ENCODE measurements around the gene PCP4.

The PCP4 gene

GRCh38 chr21:39923476-39923875, 56.2 kb downstream of the PCP4 start:
- DNase-seq (ENCODE audit: low read depth), result no peak

- no peak for DNase-seq (ENCODE audit: low read depth)
These were observed 57.5 kb downstream of the PCP4 start for GRCh38 chr21:39924577-39925308.

- no peak for DNase-seq (ENCODE audit: low read depth)
These were observed 60.2 kb downstream of the PCP4 start for GRCh38 chr21:39927304-39927886.

DNA sequence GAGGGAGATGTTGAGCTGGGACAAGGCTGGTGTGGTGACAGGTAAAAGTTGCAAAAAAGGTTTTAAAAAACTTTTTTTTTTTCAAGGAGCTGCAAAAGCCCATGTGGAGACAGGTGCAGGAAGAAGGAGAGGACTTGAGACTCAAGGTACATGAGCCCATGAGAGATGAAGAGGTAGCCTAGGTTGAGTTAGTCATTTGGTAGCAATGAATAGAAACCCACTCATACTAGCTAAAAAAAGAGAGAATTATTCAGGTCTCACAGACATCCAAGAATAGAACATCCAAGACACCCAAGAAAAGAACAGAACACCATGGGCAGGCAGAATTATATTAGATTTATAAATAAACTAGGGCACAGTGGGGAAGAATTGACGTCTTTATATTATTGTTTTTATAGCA, 65.1 kb downstream of the PCP4 start:
- DNase-seq (ENCODE audit: low read depth), result no peak

DNA sequence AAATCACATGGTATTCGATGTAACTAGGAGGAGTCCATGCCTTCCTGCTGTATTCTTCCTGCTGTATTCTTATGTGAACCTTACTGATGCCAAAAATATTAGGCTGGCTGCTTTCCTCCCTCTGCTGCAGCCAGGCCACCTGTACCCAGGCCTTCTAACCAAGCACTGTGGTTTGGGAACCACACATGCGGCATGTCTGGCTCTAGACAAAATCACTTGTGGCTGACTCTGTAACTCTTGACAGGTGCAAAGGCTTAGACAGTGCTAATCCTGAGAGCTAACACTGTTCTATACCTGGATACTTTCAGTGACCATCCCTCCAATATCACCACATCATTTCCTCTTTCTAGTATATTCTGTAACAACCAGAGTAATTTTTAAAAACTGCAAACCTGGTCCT, 67.7 kb downstream of the PCP4 start:
- DNase-seq (ENCODE audit: low read depth), result no peak

- no peak for DNase-seq (ENCODE audit: low read depth)
These were observed 68.5 kb downstream of the PCP4 start for GRCh38 chr21:39935716-39936115.

GRCh38 chr21:39938086-39938625, 70.9 kb downstream of the PCP4 start:
- no peak for DNase-seq (ENCODE audit: low read depth)

- DNase-seq (ENCODE audit: low read depth), result no peak
These were observed 79.0 kb downstream of the PCP4 start for GRCh38 chr21:39946199-39946598.

GRCh38 chr21:39947031-39947430, 79.8 kb downstream of the PCP4 start:
- DNase-seq (ENCODE audit: low read depth), result no peak

GRCh38 chr21:39951183-39952101, 84.2 kb downstream of the PCP4 start:
- DNase-seq (ENCODE audit: low read depth), result no peak

- DNase-seq (ENCODE audit: low read depth), result no peak
These were observed 85.0 kb downstream of the PCP4 start for GRCh38 chr21:39952265-39952664.

DNA sequence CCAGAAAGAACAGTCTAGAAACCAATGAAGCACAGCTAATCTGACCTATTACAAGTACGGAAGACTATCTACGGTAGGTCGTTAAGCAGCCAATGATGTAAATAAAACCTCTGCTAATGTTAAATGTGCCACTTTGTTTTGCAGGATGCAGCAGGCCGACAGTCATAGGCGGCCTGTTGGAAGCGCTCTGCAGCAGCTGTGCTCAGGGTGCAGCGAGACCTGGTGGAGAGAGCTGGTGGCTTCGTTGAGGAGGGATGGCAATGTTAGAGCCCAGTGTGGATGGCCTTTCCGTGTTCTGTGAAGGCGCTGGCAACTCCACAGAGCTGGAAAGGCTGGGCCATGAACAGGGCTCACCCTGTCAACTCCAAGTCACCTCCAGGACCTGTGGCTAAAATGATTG, 87.3 kb downstream of the PCP4 start:
- DNase-seq (ENCODE audit: low read depth), result no peak

- DNase-seq (ENCODE audit: low read depth), result no peak
These were observed 88.1 kb downstream of the PCP4 start for GRCh38 chr21:39955326-39955725.

DNA sequence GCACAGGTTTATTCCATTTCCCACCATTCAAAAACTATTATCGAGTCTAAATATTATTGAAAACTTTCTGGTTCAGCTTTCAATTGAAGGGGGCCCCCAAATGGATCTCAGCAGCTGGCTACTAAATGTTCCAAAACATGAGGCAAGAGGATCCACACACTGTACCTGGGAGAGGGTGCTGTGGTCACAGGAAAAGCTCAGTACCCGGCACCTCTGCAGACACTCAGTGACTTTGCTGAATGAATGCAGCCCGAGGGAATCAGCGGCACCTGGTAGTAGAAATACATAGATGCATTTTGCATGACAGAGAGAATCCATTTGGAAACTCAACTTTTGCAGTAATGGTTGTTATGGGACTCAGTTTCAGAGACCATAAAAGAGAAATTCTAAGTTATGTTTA, 89.3 kb downstream of the PCP4 start:
- no peak for DNase-seq (ENCODE audit: low read depth)

DNA sequence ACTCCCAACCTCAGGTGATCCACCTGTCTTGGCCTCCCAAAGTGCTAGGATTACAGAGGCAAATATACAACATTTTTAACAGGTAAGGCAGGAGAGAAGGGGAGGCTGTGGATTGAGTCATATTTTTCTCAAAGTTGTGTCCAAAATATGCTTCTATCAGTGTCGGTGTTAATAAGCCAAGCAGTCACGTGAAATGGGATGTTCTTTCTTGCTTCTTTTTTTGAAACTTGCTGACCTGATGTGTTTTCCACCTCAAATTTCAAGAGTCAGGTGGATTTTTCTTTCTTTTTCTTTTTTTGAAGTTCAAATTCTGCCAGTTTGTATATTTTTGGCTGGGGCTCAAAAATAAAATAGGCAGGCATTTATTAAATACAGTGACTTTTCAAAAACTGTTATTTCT, 91.5 kb downstream of the PCP4 start:
- no peak for DNase-seq (ENCODE audit: low read depth)

DNA sequence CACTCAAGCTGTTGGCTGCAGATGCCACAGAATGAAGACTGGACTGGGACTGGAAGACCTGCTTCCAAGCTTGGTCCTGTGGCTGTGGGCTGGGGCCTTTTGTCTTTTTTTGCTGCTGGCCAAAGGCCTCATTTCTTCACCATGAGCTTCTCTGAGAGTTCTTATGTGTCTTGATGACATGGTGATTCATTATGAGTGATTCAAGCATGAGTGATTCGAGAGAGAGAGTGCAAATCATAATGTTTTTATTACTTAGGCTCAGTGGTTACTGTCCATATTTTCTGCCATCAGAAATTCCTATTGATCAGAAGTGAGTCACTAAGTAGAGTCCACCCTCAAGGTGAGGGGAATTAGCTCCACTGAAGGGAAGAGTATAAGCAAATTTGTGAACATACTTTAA, 94.0 kb downstream of the PCP4 start:
- no peak for DNase-seq (ENCODE audit: low read depth)

DNA sequence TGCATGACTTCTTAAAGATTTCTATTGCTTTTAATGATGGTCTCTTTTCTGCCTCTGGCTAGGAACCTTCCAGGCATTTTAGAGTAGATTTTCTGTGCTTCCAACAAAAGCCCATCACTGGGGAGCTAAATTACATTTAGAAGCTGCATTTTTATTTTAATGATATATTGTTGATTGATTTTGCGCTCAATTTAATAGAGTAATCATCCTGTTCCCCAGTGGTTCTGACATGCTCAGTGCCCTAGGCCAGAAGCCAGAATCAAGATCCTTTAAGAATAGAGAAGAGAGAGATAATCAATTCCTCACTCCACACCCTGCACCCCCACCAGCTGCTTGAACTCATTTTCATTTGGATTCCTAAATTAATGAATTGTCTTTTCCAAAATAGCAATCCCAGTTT, 97.8 kb downstream of the PCP4 start:
- no peak for DNase-seq (ENCODE audit: low read depth)

- no peak for DNase-seq (ENCODE audit: low read depth)
These were observed 99.5 kb downstream of the PCP4 start for GRCh38 chr21:39966786-39967185.

DNA sequence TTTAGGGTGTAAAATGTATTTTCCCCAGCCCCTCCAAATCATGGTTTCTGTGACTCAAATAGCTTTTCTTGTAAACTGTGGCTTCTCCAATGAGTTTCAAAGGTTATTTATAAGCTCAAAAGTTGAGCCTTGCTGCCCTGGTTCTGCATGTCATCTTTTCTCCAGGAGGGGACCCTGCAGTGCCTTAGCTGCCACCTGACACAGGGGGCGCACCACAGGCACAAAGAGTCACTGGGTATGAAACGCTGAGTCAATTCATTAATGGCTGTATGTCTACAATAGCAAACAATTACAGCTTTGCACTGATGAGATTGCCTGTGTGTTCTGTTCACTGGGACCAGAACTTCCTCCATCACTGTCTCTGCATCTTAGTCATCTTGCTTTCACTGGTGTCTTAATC, 100.8 kb downstream of the PCP4 start:
- no peak for DNase-seq (ENCODE audit: low read depth)

DNA sequence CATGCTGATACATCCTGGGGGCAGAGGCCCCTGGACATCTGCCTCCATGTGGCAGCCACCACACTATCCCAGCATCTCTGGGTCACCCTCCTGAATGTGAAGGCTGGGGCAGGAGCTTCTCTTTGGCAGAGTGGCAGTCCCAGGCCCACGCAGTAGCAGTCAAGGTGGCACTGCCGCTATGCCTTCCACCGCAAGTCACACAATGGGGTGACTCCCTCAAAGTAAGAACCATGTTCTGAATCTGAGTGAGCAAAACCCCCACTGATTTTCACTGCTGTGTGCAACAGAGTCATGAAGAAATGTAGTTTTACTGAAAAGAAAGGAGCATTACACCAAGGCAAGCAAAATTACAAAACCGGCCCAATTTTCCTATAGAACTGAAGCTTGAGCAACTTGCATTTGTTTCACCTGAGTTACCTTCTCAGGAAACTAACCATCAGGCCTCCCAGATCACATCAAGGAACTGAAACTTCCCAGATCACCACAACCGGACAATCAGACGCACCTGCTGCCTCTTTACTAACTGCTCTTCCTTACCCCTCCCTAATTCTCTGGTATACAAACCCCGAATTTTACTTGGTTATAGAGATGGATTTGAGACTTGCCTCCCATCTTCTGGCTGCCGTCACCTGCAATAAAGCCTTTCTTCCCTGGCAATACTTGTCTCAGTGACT, 102.6 kb downstream of the PCP4 start:
- no peak for DNase-seq (ENCODE audit: low read depth)

DNA sequence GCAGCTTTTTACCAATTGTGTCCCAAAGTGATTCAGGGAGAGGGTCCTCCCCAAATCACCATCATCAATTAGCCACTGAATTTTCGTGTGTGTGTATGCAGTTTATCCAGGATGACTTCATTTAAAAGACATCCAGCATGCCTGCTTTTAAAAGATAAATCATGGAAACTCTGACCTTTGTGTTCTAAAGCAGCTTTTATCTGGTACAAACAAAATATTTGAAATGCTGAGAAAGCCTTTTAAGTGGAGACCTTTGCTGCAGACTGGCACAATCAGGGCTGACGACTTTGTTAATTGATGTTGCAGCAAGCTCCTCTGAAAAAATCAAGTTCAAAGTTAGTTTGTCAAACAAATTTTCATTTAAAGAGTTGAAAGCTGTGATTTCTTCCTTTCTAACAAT, 104.7 kb downstream of the PCP4 start:
- no peak for DNase-seq (ENCODE audit: low read depth)

GRCh38 chr21:39972471-39972870, 105.2 kb downstream of the PCP4 start:
- no peak for DNase-seq (ENCODE audit: low read depth)

Data from EH (cell line).